ENCODE measurements around the gene KATNA1.
A peak's percentile ranks its signal among the peaks of the same experiment; 100 is the strongest.

Gene KATNA1

GRCh38 chr6:149563203-149563927 is 85.1 kb downstream of the KATNA1 start:
- TF ChIP-seq, protein P1, sequence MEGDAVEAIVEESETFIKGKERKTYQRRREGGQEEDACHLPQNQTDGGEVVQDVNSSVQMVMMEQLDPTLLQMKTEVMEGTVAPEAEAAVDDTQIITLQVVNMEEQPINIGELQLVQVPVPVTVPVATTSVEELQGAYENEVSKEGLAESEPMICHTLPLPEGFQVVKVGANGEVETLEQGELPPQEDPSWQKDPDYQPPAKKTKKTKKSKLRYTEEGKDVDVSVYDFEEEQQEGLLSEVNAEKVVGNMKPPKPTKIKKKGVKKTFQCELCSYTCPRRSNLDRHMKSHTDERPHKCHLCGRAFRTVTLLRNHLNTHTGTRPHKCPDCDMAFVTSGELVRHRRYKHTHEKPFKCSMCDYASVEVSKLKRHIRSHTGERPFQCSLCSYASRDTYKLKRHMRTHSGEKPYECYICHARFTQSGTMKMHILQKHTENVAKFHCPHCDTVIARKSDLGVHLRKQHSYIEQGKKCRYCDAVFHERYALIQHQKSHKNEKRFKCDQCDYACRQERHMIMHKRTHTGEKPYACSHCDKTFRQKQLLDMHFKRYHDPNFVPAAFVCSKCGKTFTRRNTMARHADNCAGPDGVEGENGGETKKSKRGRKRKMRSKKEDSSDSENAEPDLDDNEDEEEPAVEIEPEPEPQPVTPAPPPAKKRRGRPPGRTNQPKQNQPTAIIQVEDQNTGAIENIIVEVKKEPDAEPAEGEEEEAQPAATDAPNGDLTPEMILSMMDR (IDR thresholded peaks at IDR 0.05; ENCODE audit: borderline replicate concordance, insufficient read depth, low read depth, low read length), result no peak
- H3K4me3 ChIP-seq (ENCODE audit: low read depth, low read length), result no peak overlapping the region

GRCh38 chr6:149560736-149561135 is 87.8 kb downstream of the KATNA1 start:
- H3K4me3 ChIP-seq (ENCODE audit: low read depth, low read length), result no peak overlapping the region
- TF ChIP-seq, protein P1 (IDR thresholded peaks at IDR 0.05; ENCODE audit: borderline replicate concordance, insufficient read depth, low read depth, low read length), result peak; percentile 58; the same call in 1 of the 2 replicates

GRCh38 chr6:149559389-149559788 is 89.1 kb downstream of the KATNA1 start:
- TF ChIP-seq, protein P1 (IDR thresholded peaks at IDR 0.05; ENCODE audit: borderline replicate concordance, insufficient read depth, low read depth, low read length), result no peak
- no peak overlapping the region for H3K4me3 ChIP-seq (ENCODE audit: low read depth, low read length)

DNA sequence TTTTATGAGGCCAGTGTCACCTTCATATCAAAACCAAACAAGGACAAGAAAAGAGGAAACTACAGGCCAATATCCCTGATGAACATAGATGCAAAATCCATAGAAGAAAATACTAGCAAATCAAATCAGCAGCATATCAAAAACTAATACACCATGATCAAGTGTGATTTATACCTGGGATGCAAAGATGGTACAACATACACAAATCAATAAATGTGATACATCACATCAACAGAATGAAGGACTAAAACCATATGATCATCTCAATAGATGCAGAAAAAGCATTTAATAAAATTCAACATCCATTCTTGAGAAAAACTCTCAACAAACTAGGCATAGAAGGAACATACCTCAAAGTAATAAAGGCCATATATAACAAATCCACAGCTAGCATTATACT is 90.5 kb downstream of the KATNA1 start:
- H3K4me3 ChIP-seq (ENCODE audit: low read depth, low read length), result no peak overlapping the region
- TF ChIP-seq, protein P1 (IDR thresholded peaks at IDR 0.05; ENCODE audit: borderline replicate concordance, insufficient read depth, low read depth, low read length), result no peak

- no peak overlapping the region for H3K4me3 ChIP-seq (ENCODE audit: low read depth, low read length)
- TF ChIP-seq, protein P1 (IDR thresholded peaks at IDR 0.05; ENCODE audit: borderline replicate concordance, insufficient read depth, low read depth, low read length), result no peak
Observed at GRCh38 chr6:149551920-149552319, 96.6 kb downstream of the KATNA1 start.

DNA sequence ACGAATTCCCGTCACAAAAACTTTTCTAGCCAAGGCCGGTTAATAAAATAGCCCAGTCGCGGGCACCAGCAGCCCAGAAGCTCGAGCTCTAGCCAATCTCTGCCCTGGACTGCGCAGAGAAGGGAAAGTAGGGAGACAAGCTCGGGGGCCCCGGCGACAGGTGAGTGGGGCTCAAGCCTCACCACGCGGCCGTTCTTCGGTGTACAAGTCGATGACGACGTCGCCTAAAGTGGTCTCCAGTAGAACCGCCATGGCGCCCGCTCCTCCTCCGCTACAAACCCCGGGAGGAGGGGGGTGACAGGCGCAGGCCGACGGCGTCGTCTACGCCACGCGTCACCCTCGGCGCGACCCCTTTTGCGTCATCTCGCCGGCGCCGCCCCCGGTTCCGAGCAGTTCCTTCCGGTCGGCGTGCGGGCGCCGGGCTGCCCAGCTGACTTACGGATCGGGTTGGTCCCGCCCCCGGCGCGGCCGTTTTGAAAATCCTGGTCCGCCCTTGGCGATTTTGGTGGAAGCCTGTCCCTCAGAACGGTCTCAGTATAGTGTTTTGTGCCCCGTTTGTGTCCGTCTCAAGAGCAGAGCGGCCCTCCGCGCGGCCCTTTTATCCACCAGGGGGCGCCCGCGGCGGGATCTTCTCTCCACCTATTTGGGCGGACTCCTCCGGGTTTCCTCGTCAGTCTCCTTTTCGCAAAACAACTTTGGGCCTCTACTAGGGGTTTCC is 102.6 kb downstream of the KATNA1 start, which contains the start of gene PPIL4:
Gene PPIL4 (minus strand): TSS at position 290 of the 718 bp plus-strand sequence. CDS start 38 bp downstream, at position 252.
- TF ChIP-seq, protein P1 (IDR thresholded peaks at IDR 0.05; ENCODE audit: borderline replicate concordance, insufficient read depth, low read depth, low read length), result peak; percentile 81
- H3K4me3 ChIP-seq (ENCODE audit: low read depth, low read length), result peak within 1 kb of the TSS; percentile 69
